Hepatocyte (in vitro differentiated cells): Measurements from ENCODE around the gene TMED6. TPM values are rescaled to one million over a fixed set of nuclear protein-coding genes. Genes with fewer than 3 reads are reported as not detected.

ENCODE experiments used
- DNase-seq: peaks from one replicate; pipeline ENCODE4 v3.0.0-alpha.2; 2016; ENCODE audit warnings: low spot score
- H2AFZ ChIP-seq: fragments of 200-600 bp; sonication (generic); 2 replicates; pipeline ENCODE4 v1.6.0; 2016; ENCODE audit warnings: antibody characterized with exemption, mild to moderate bottlenecking
- H3K27ac ChIP-seq: fragments of 200-600 bp; sonication (generic); 2 replicates; pipeline ENCODE4 v1.5.1; 2016; ENCODE audit warnings: mild to moderate bottlenecking
- H3K27me3 ChIP-seq: fragments of 200-600 bp; sonication (generic); 2 replicates; pipeline ENCODE4 v1.6.1; 2016
- H3K36me3 ChIP-seq: fragments of 200-600 bp; sonication (generic); replicated peaks from 2 replicates; pipeline ENCODE4 v1.5.1; 2016; ENCODE audit warnings: low read depth; ENCODE audit not compliant: insufficient read depth
- H3K4me1 ChIP-seq: fragments of 200-600 bp; sonication (generic); 2 replicates; pipeline ENCODE4 v1.5.1; 2016; ENCODE audit warnings: mild to moderate bottlenecking, moderate library complexity; ENCODE audit not compliant: insufficient read depth
- H3K4me2 ChIP-seq: fragments of 200-600 bp; sonication (generic); 2 replicates; pipeline ENCODE4 v1.6.0; 2016
- H3K4me3 ChIP-seq: fragments of 200-600 bp; sonication (generic); 2 replicates; pipeline ENCODE4 v1.5.1; 2016; ENCODE audit warnings: mild to moderate bottlenecking
- H3K79me2 ChIP-seq: fragments of 200-600 bp; sonication (generic); 2 replicates; pipeline ENCODE4 v1.6.0; 2017; ENCODE audit warnings: mild to moderate bottlenecking
- H3K9me2 ChIP-seq: fragments of 200-600 bp; sonication (generic); replicated peaks from 2 replicates; pipeline ENCODE4 v1.6.0; 2017; ENCODE audit warnings: mild to moderate bottlenecking; ENCODE audit not compliant: insufficient read depth
- H3K9me3 ChIP-seq: fragments of 200-600 bp; sonication (generic); 2 replicates; pipeline ENCODE4 v1.5.1; 2016; ENCODE audit warnings: low read depth, mild to moderate bottlenecking
- H4K20me1 ChIP-seq: fragments of 200-600 bp; sonication (generic); 2 replicates; pipeline ENCODE4 v1.6.0; 2016; ENCODE audit warnings: mild to moderate bottlenecking; ENCODE audit not compliant: insufficient read depth, poor library complexity, severe bottlenecking
- CTCF ChIP-seq: fragments of 200-600 bp; sonication (generic); IDR thresholded peaks from 2 replicates; pipeline ENCODE4 v1.5.1; 2016; ENCODE audit warnings: antibody characterized with exemption, mild to moderate bottlenecking; ENCODE audit not compliant: poor library complexity
- EZH2 ChIP-seq: fragments of 200-600 bp; sonication (generic); IDR thresholded peaks from 2 replicates; pipeline ENCODE4 v1.6.1; 2016; ENCODE audit warnings: antibody characterized with exemption, mild to moderate bottlenecking, borderline replicate concordance
- EZH2phosphoT487 ChIP-seq: fragments of 200-600 bp; sonication (generic); IDR thresholded peaks from one replicate; pipeline ENCODE4 v1.6.1; 2018; ENCODE audit warnings: antibody characterized with exemption, mild to moderate bottlenecking, low read depth, moderate library complexity; ENCODE audit not compliant: unreplicated experiment, severe bottlenecking
- WGBS: methylation state at CpG from one replicate; pipeline ENCODE4 v1.1.6; 2016; ENCODE audit warnings: low lambda C conversion rate; ENCODE audit errors: missing lambda C conversion rate; 5-methylcytosine and 5-hydroxymethylcytosine counted together
- polyA plus RNA-seq: library from polyadenylated mRNA; unstranded; fragments of >200 nt; fragmentation: Nextera tagmentation; extraction: Ambion mirVana; gene quantifications from 2 replicates; pipeline ENCODE4 v1.2.1, GENCODE V29; 2016
- total RNA-seq: library from RNA; depleted of rRNA; stranded (reverse); fragments of >200 nt; gene quantifications from 2 replicates; pipeline ENCODE4 v1.2.3, GENCODE V29; 2014

The TMED6 gene
- total and polyA plus RNA-seq, 2 experiments from 2014 or later, result 1.9 to 4.3 TPM

DNA sequence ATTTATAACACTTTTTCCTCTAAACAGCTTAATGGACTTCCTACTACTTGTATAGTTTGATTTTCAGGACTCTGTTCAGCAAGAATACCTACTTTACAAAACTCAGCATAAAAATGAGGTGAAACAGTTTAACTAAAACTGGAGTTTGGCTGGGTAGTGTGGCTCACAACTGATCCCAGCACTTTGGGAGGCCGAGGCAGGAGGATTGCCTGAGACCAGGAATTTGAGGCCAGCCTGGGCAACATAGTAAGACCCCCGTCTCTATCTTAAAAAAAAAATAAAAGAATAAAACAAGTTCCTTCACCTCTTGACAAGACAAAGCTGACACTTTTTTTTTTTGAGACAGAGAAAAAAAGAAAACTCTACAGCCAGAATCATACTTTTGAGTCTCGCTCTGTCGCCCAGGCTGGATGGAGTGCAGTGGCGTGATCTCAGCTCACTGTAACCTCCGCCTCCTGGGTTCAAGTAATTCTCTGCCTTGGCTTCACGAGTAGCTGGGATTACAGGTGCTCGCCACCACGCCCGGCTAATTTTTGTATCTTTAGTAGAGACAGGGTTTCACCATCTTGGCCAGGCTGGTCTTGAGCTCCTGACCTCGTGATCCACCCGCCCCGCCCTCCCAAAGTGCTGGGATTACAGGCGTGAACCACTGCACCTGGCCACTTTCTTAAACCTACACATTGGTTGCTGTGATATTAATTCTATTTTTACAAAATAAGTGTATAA lies 23.8 kb downstream of the TMED6 start:
- peak overlapping the region; percentile 84 for H3K4me2 ChIP-seq
- no peaks in the 10 kb centered on the region for H3K9me3 ChIP-seq
- H3K4me1 ChIP-seq, result peaks cover 35% of the 10 kb centered on the region
- H3K27ac ChIP-seq, result peak overlapping the region; percentile 80
- H2AFZ ChIP-seq, result no peak overlapping the region
- peaks cover 5% of the 10 kb centered on the region for H4K20me1 ChIP-seq
- H3K9me2 ChIP-seq, result no peaks in the 10 kb centered on the region
- WGBS, result 97% methylated on average over 14 of the region's 14 CpGs
- H3K4me3 ChIP-seq, result no peak overlapping the region
- DNase-seq, result no peak
- no peaks in the 10 kb centered on the region for H3K27me3 ChIP-seq
- no peak for TF ChIP-seq CTCF
- TF ChIP-seq EZH2, result no peak
- TF ChIP-seq EZH2phosphoT487, result no peak
- peaks cover 71% of the 10 kb centered on the region for H3K79me2 ChIP-seq
- H3K36me3 ChIP-seq, result no peaks in the 10 kb centered on the region

DNA sequence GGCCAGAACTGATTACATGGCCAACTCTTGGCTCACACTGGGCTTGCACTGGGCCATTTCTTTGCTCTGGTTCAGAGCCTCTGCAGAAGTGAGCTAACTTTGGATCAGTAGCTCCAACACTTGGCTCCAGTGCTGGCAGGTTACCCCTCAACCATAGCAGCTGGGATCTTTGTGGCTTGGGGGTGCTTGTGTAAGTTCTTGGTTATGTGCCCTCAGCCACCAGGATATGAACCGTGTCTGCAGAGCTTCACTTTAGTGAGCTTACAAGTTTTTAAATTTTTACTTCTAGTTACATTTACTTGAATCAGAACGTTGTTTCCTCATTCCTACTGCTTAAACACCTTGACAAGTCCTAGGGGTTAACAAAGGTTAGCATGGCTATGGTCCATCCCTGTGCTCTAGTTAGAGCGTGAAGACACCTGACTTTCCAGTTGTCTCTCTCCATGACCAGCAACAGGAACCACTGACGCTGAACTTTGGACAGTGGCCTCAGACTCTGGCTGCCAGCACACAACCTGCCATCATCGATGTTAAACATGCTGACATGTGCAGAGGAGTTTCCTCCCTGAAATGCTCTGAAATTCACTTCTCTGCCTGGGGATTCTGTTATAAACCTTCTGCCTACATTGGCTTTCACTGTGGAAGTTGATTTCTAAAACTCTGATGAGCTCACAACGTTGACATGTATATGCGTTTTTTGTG lies 25.3 kb downstream of the TMED6 start:
- Histone ChIP-seq H3K4me3 (no peak overlapping the region), H3K36me3 (no peaks in the 10 kb centered on the region), H3K9me3 (no peaks in the 10 kb centered on the region), H2AFZ (no peak overlapping the region), H3K4me2 (peak overlapping the region; percentile 55), H3K27ac (peak overlapping the region; percentile 86), H3K79me2 (peaks cover 71% of the 10 kb centered on the region), H3K27me3 (no peaks in the 10 kb centered on the region), H4K20me1 (peaks cover 5% of the 10 kb centered on the region), H3K4me1 (peaks cover 35% of the 10 kb centered on the region), H3K9me2 (no peaks in the 10 kb centered on the region)
- peak; percentile 70 for DNase-seq
- TF ChIP-seq EZH2phosphoT487 (no peak), CTCF (no peak)
- 67% methylated on average over 7 of the region's 7 CpGs for WGBS

DNA sequence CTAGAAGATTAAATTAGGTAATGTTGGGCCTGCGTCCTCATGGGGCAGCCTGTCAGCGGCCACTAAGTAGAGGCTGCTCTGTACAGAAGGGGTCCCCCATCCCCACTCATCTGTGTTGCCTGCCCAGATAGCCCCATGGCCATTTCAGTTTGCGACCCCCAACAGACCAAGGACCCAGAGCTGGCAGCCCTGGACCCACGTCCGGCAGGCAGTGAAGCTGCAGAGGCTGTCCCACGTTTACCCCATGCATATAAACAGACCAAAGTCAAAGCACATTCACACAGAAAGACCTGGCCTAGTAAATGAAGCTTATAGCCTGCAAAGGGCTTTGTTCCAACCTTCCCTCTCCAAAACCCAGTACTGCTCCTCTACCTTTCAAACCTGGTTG lies 25.8 kb downstream of the TMED6 start:
- H3K79me2 ChIP-seq, result peaks cover 71% of the 10 kb centered on the region
- no peaks in the 10 kb centered on the region for H3K27me3 ChIP-seq
- peak overlapping the region; percentile 55 for H3K4me2 ChIP-seq
- H3K9me3 ChIP-seq, result no peaks in the 10 kb centered on the region
- no peaks in the 10 kb centered on the region for H3K9me2 ChIP-seq
- WGBS, result 94% methylated on average over 6 of the region's 6 CpGs
- H3K27ac ChIP-seq, result peak overlapping the region; percentile 86
- no peaks in the 10 kb centered on the region for H3K36me3 ChIP-seq
- no peak for TF ChIP-seq EZH2
- no peak for TF ChIP-seq CTCF
- TF ChIP-seq EZH2phosphoT487, result no peak
- peaks cover 5% of the 10 kb centered on the region for H4K20me1 ChIP-seq
- H2AFZ ChIP-seq, result no peak overlapping the region
- peaks cover 35% of the 10 kb centered on the region for H3K4me1 ChIP-seq
- H3K4me3 ChIP-seq, result no peak overlapping the region
- no peak for DNase-seq
